Measurements from ENCODE around the gene CLTB. TPM values are rescaled to one million over a fixed set of nuclear protein-coding genes. Genes with fewer than 3 reads are reported as not detected.
A peak's percentile ranks its signal among the peaks of the same experiment; 100 is the strongest.

Gene CLTB
- total RNA-seq, 1 experiment from 2014 or later, result 34.5 TPM

DNA sequence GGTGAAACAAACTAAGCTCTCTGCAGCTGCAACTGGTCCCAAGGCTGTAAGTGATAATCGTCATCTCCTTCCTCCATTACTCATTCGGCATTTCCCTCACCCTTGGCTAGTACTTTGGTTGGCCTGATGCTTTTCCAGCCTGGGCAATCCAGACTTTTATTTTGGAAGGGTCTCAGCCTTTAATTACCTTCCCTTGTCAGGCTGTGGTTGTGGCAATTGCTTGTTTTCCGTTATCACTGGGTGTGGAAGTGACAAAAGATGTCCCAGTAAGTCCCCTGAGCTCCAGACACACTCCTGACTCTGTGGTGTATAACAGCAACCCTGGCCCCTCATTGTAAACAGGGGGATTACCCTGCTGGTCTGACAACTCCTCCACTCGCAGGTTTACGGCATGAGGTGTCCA lies 25.6 kb upstream of the CLTB start:
- Histone ChIP-seq H3K4ac (ENCODE audit: low read depth, low read length) (no peak overlapping the region), H3K27ac (ENCODE audit: insufficient read length, low read depth, low read length) (no peak overlapping the region), H3K56ac (ENCODE audit: insufficient read length, low read depth, low read length) (no peak overlapping the region), H4K8ac (replicated peaks; ENCODE audit: insufficient read length, low read depth, low read length) (no peak overlapping the region), H3K4me1 (ENCODE audit: insufficient read depth, low read length) (peaks cover 6% of the 10 kb centered on the region; the same call in 1 of the 2 replicates), H3K79me2 (ENCODE audit: insufficient read depth, low read length) (no peaks in the 10 kb centered on the region), H4K5ac (ENCODE audit: insufficient read length, low read depth, low read length) (no peak overlapping the region), H2BK12ac (ENCODE audit: insufficient read length, low read depth, low read length) (no peak overlapping the region), H4K91ac (ENCODE audit: insufficient read length, low read depth, low read length) (no peak overlapping the region), H2BK5ac (ENCODE audit: insufficient read length, low read length) (no peak overlapping the region), H3K14ac (ENCODE audit: insufficient read depth, low read length) (no peak overlapping the region), H2BK20ac (ENCODE audit: low read depth, low read length, poor library complexity, severe bottlenecking) (no peak overlapping the region), H2AFZ (ENCODE audit: low read length) (no peak overlapping the region), H3K27me3 (ENCODE audit: insufficient read depth, low read length) (no peaks in the 10 kb centered on the region), H3T11ph (ENCODE audit: low read length) (no peak overlapping the region), H2BK120ac (ENCODE audit: low read depth, low read length, poor library complexity, severe bottlenecking) (no peak overlapping the region), H2BK15ac (ENCODE audit: low read depth, low read length) (no peak overlapping the region), H3K23me2 (ENCODE audit: insufficient read length, low read depth, low read length, poor library complexity, severe bottlenecking) (peaks cover 3% of the 10 kb centered on the region), H2AK5ac (ENCODE audit: insufficient read length, low read length) (no peak overlapping the region), H3K23ac (ENCODE audit: insufficient read length, low read depth, low read length) (no peak overlapping the region), H3K4me2 (ENCODE audit: insufficient read depth, insufficient read length, low read length) (peak overlapping the region; percentile 17), H3K79me1 (ENCODE audit: insufficient read depth, low read depth, low read length, poor library complexity, severe bottlenecking) (no peaks in the 10 kb centered on the region), H3K9ac (ENCODE audit: extremely low read depth, insufficient read length, low read length) (no peak overlapping the region), H3K18ac (ENCODE audit: insufficient read length, low read depth, low read length) (no peak overlapping the region), H3K9me3 (ENCODE audit: control insufficient read depth, low read depth, low read length) (no peaks in the 10 kb centered on the region), H4K20me1 (ENCODE audit: control insufficient read depth, insufficient read depth, insufficient read length) (no peaks in the 10 kb centered on the region)
- no CpG with 5 or more reads among the region's 5 CpGs for WGBS (ENCODE audit: extremely low coverage, insufficient read length, low lambda C conversion rate)
- Mint-ChIP-seq H3K4me3 (peak overlapping the region in 1 of 2 experiments; percentile 3; a peak in 3 of 5 replicates), H3K4me1 (peaks cover 19 to 26% of the 10 kb centered on the region in 2 experiments), H3K9me3 (no peaks in the 10 kb centered on the region), H3K36me3 (ENCODE audit: insufficient read depth in 1 of 3, low read depth in 3 of 3) (no peaks in the 10 kb centered on the region; a peak in 2 of 7 replicates), H3K27me3 (ENCODE audit: low read depth) (peaks cover 3% of the 10 kb centered on the region; the same call in 1 of the 2 replicates), H3K27ac (peak overlapping the region in 1 of 3 experiments; percentile 66; a peak in 2 of 7 replicates)
- DNase-seq, result no peak
- TF ChIP-seq, protein P1, sequence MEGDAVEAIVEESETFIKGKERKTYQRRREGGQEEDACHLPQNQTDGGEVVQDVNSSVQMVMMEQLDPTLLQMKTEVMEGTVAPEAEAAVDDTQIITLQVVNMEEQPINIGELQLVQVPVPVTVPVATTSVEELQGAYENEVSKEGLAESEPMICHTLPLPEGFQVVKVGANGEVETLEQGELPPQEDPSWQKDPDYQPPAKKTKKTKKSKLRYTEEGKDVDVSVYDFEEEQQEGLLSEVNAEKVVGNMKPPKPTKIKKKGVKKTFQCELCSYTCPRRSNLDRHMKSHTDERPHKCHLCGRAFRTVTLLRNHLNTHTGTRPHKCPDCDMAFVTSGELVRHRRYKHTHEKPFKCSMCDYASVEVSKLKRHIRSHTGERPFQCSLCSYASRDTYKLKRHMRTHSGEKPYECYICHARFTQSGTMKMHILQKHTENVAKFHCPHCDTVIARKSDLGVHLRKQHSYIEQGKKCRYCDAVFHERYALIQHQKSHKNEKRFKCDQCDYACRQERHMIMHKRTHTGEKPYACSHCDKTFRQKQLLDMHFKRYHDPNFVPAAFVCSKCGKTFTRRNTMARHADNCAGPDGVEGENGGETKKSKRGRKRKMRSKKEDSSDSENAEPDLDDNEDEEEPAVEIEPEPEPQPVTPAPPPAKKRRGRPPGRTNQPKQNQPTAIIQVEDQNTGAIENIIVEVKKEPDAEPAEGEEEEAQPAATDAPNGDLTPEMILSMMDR (conservative IDR thresholded peaks at IDR 0.05), result no peak

Measured in H9 (cell line).